HepG2 (cell line): ENCODE data around the gene PDIA5. TPM values are rescaled to one million over a fixed set of nuclear protein-coding genes. Genes with fewer than 3 reads are reported as not detected.

ENCODE experiments used
- ATAC-seq: fragments of 200-7000 bp; cut with Tn5 transposase; 3 replicates; pipeline ENCODE4 v1.9.1; 2020; ENCODE audit warnings: mild to moderate bottlenecking, moderate library complexity
- BruUV-seq: library from RNA; stranded (reverse); fragments of 400-500 nt; replicated peaks from 2 replicates; lab custom pipeline; 2021; lab: Mats Ljungman, UMichigan
- CTCF ChIA-PET: fragments of 300-600 bp; formaldehyde crosslinking; extraction: SDS; loops from one replicate; lab custom pipeline; 2021; ENCODE audit warnings: low total read pairs, inconsistent platforms, low intra/inter-chr PET ratio; lab: Yijun Ruan, JAX
- POLR2A ChIA-PET: fragments of 350-600 bp; sonication (Branson Sonifier 250); formaldehyde crosslinking; loops from one replicate; lab custom pipeline; 2020; ENCODE audit warnings: antibody characterized with exemption, inconsistent platforms; lab: Yijun Ruan, JAX
- DNase-seq: peaks from one replicate; pipeline ENCODE4 v3.0.0-alpha.2; 2015; ENCODE audit warnings: low spot score
- FAIRE-seq: peaks from 3 replicates; lab custom pipeline; 2011; peaks lifted over from hg19 to GRCh38; lab: Jason Lieb, UNC
- H2AFZ ChIP-seq: one replicate; pipeline ENCODE4 v1.6.1; 2011; ENCODE audit warnings: low read length, inconsistent platforms
- H3K27ac ChIP-seq: fragments of 300-600 bp; 3 replicates; pipeline ENCODE4 v1.8.0; 2011; ENCODE audit warnings: mixed run types, mild to moderate bottlenecking, mixed read lengths, low read length, inconsistent platforms; ENCODE audit not compliant: insufficient read depth; ENCODE audit errors: extremely low read length
- H3K27me3 ChIP-seq, 2 experiments: fragments of 200-600 bp in 1 of 2; 2 replicates in 1 of 2; 3 replicates in 1 of 2; pipeline versions ENCODE4 v1.6.0 to v1.8.0; 2011; ENCODE audit warnings: low read length in 2 of 2, mild to moderate bottlenecking in 2 of 2, moderate library complexity in 2 of 2, inconsistent platforms in 1 of 2; ENCODE audit not compliant: insufficient read depth in 2 of 2, control insufficient read depth in 1 of 2
- H3K36me3 ChIP-seq, 2 experiments: fragments of 200-600 bp in 1 of 2; replicated peaks in 1 of 2; 2 replicates in 1 of 2; 3 replicates in 1 of 2; pipeline versions ENCODE4 v1.5.1 to v1.8.0; 2011; ENCODE audit warnings: low read length in 2 of 2, inconsistent platforms in 1 of 2; ENCODE audit not compliant: insufficient read depth in 2 of 2, control insufficient read depth in 1 of 2
- H3K4me1 ChIP-seq: 2 replicates; pipeline ENCODE4 v1.5.1; 2012; ENCODE audit warnings: low read length, inconsistent platforms; ENCODE audit not compliant: insufficient read depth
- H3K4me2 ChIP-seq: 2 replicates; pipeline ENCODE4 v1.6.0; 2011; ENCODE audit warnings: low read depth, low read length, inconsistent platforms
- H3K4me3 ChIP-seq, 3 experiments: fragments of 200-600 bp in 1 of 3; sonication (generic), shearing (Covaris generic) in 1 of 3; replicated peaks in 1 of 3; 2 replicates each; pipeline ENCODE4 v1.5.1; 2011 to 2016; ENCODE audit warnings: low read length in 3 of 3, inconsistent platforms in 2 of 3, low read depth in 2 of 3, mild to moderate bottlenecking in 2 of 3, control low read depth in 1 of 3, mixed read lengths in 1 of 3; ENCODE audit not compliant: insufficient read depth in 1 of 3
- H3K79me2 ChIP-seq: one replicate; pipeline ENCODE4 v1.6.1; 2011; ENCODE audit warnings: low read length, inconsistent platforms; ENCODE audit not compliant: insufficient read depth
- H3K9ac ChIP-seq: 2 replicates; pipeline ENCODE4 v1.6.0; 2011; ENCODE audit warnings: mild to moderate bottlenecking, low read depth, low read length, inconsistent platforms; ENCODE audit not compliant: insufficient read depth
- H3K9me3 ChIP-seq: 2 replicates; pipeline ENCODE4 v1.5.1; 2012; ENCODE audit warnings: mild to moderate bottlenecking, low read length
- H4K20me1 ChIP-seq: 2 replicates; pipeline ENCODE4 v1.6.0; 2011; ENCODE audit warnings: inconsistent platforms, mild to moderate bottlenecking, low read length, moderate library complexity; ENCODE audit not compliant: insufficient read depth
- IKZF1 ChIP-seq: fragments of 450-650 bp; IDR thresholded peaks from 2 replicates; pipeline ENCODE4 v1.7.1; 2016
- RERE ChIP-seq: IDR thresholded peaks from 2 replicates; pipeline ENCODE4 v1.6.1; 2016; ENCODE audit warnings: low read depth, missing genetic modification reagents, missing compliant biosample characterization
- ZNF550 ChIP-seq: sonication (generic); formaldehyde crosslinking; IDR thresholded peaks from 2 replicates; pipeline ENCODE4 v1.4.0; 2020; ENCODE audit warnings: mild to moderate bottlenecking, missing genetic modification reagents, borderline replicate concordance
- ZNF629 ChIP-seq: sonication (generic); formaldehyde crosslinking; conservative IDR thresholded peaks from 2 replicates; pipeline ENCODE4 v1.5.0; 2020; ENCODE audit warnings: missing genetic modification reagents
- WGBS: methylation state at CpG from one replicate; pipeline ENCODE4 v1.1.6; 2017; ENCODE audit warnings: low lambda C conversion rate; 5-methylcytosine and 5-hydroxymethylcytosine counted together
- in situ Hi-C: cut with HindIII; loops from 2 replicates; pipeline ENCODE4 v1.10.0; 2017; ENCODE audit warnings: low pct_unique_long_range_greater_than_20kb; ENCODE audit not compliant: extremely low pct_ligation_motif_present
- intact Hi-C: fragments of 100-400 bp; cut with micrococcal nuclease; formaldehyde crosslinking; loops from one replicate; pipeline ENCODE4 v1.10.0; 2022; ENCODE audit not compliant: unreplicated experiment
- polyA plus RNA-seq, 8 experiments: library from polyadenylated mRNA; depleted of rRNA in 3 of 8; stranded (reverse) in 7 of 8; unstranded in 1 of 8; fragments of >200 nt; fragmentation: Illumina TruSeq in 4 of 8; extraction: Trizol in 4 of 8; gene quantifications; 2 replicates each; pipeline versions ENCODE4 v1.2.1 to v1.2.3, GENCODE V29; 2011 to 2016; ENCODE audit warnings: low read depth in 4 of 8, missing spikeins in 1 of 8, mixed read lengths in 1 of 8; ENCODE audit not compliant: insufficient read depth in 1 of 8
- total RNA-seq, 5 experiments: library from RNA; depleted of rRNA; stranded (reverse); fragments of >200 nt; fragmentation: Illumina TruSeq; extraction: Trizol; gene quantifications; 2 replicates each; pipeline ENCODE4 v1.2.3, GENCODE V29; 2016; ENCODE audit warnings: low read depth in 1 of 5

Gene PDIA5
- total and polyA plus RNA-seq, 2 of the 13 experiments (the other 11 are each of a cell fraction or from before 2014, with no cell fraction given): 51.3 to 74.3 TPM

GRCh38 chr3:123093696-123094095, 26.9 kb downstream of the PDIA5 start (continued):
- no peak for TF ChIP-seq RERE (CRISPR knock-in tag)

GRCh38 chr3:123094516-123095313, 27.9 kb downstream of the PDIA5 start:
- H2AFZ ChIP-seq: no peak overlapping the region
- whole genome bisulfite sequencing: 93% methylated on average over 12 of the region's 15 CpGs
- no peak overlapping the region for H3K9ac ChIP-seq
- ChIA-PET POLR2A (no interaction called here), CTCF (no interaction called here)
- no peak overlapping the region for H3K4me2 ChIP-seq
- in situ Hi-C loops (no loop called here), intact Hi-C loops (no loop called here)
- TF ChIP-seq ZNF629 (CRISPR knock-in tag) (peak; percentile 35; the same call in 1 of the 2 replicates), IKZF1 (no peak), ZNF550 (no peak)
- H3K36me3 ChIP-seq: peaks cover 36 to 90% of the 10 kb centered on the region in 2 experiments; a peak in 4 of 5 replicates
- FAIRE-seq (no peak), DNase-seq (no peak), ATAC-seq (no peak)
- H3K27ac ChIP-seq: no peak overlapping the region
- H4K20me1 ChIP-seq: peaks cover 15% of the 10 kb centered on the region; the same call in 1 of the 2 replicates
- no peaks in the 10 kb centered on the region for H3K9me3 ChIP-seq
- H3K79me2 ChIP-seq: peaks cover 17% of the 10 kb centered on the region
- no TSS peak for BruUV-seq
- no peak overlapping the region for H3K4me3 ChIP-seq
- no peaks in the 10 kb centered on the region for H3K27me3 ChIP-seq
- no peaks in the 10 kb centered on the region for H3K4me1 ChIP-seq
